HUES6 (cell line): ENCODE measurements around the gene MAML1.
A peak's percentile ranks its signal among the peaks of the same experiment; 100 is the strongest.

Source experiments
- H3K27ac ChIP-seq: 2 replicates; pipeline ENCODE4 v1.7.0; 2013; ENCODE audit warnings: low read depth, mild to moderate bottlenecking, low read length, inconsistent platforms
- H3K27me3 ChIP-seq: 2 replicates; pipeline ENCODE4 v1.6.1; 2013; ENCODE audit warnings: low read length; ENCODE audit not compliant: control insufficient read depth, insufficient read depth
- H3K36me3 ChIP-seq: 2 replicates; pipeline ENCODE4 v1.6.1; 2013; ENCODE audit warnings: low read length; ENCODE audit not compliant: control insufficient read depth, insufficient read depth
- H3K4me1 ChIP-seq: 2 replicates; pipeline ENCODE4 v1.6.1; 2013; ENCODE audit warnings: low read length; ENCODE audit not compliant: control insufficient read depth, insufficient read depth
- H3K4me3 ChIP-seq: 2 replicates; pipeline ENCODE4 v1.5.1; 2013; ENCODE audit warnings: low read depth, low read length
- H3K9ac ChIP-seq: one replicate; pipeline ENCODE4 v1.6.1; 2013; ENCODE audit warnings: mild to moderate bottlenecking, low read length
- H3K9me3 ChIP-seq: 2 replicates; pipeline ENCODE4 v1.6.1; 2013; ENCODE audit warnings: low read depth, low read length; ENCODE audit not compliant: control insufficient read depth, insufficient read depth

MAML1 gene

DNA sequence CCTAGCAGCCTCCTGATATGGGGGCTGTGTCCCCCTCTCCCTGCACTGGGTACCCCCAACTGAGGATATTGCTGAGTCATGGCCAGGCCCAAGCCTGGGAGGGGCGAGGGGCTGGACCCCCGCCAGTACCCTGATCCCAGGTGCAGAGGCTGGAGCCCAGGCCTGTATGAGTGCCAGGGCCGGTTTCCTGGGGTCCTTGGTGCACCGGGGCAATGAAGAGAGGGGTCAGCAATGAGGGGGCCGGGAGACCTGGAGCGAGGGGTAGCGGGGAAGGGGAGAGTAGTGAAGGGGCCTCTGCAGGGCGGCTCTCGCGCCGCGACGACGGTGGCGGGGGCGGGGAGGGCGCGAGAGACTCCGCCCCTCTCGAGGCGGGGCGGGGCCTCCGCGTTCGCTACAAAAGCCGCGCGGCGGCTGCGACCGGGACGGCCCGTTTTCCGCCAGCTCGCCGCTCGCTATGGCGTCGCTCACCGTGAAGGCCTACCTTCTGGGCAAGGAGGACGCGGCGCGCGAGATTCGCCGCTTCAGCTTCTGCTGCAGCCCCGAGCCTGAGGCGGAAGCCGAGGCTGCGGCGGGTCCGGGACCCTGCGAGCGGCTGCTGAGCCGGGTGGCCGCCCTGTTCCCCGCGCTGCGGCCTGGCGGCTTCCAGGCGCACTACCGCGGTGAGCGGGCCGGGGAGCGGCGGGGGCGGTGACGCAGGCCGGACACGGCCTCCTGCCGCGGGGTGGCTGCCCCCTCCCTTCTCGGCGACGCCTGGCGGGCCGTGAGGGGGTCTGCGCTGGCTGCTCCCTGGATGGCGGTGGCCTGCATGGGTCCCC is 88.1 kb downstream of the MAML1 start, which contains the start of gene SQSTM1:
Gene SQSTM1 (plus strand): TSS at position 423 of the 815 bp plus-strand sequence. CDS start 32 bp downstream, at position 455.
- H3K27ac ChIP-seq, result peak within 1 kb of the TSS; percentile 85
- H3K4me1 ChIP-seq, result peaks cover 34% of the 10 kb centered on the region
- peaks cover 38% of the 10 kb centered on the region for H3K36me3 ChIP-seq
- peak within 1 kb of the TSS; percentile 80 for H3K4me3 ChIP-seq
- no peaks in the 10 kb centered on the region for H3K27me3 ChIP-seq
- H3K9ac ChIP-seq, result peak within 1 kb of the TSS; percentile 97
- no peaks in the 10 kb centered on the region for H3K9me3 ChIP-seq

- Histone ChIP-seq H3K36me3 (peaks cover 46% of the 10 kb centered on the region), H3K4me3 (peak overlapping the region; percentile 80), H3K27me3 (no peaks in the 10 kb centered on the region), H3K9ac (peak overlapping the region; percentile 97), H3K9me3 (no peaks in the 10 kb centered on the region), H3K4me1 (peaks cover 34% of the 10 kb centered on the region), H3K27ac (peak overlapping the region; percentile 85; the same call in 1 of the 2 replicates)
Observed at GRCh38 chr5:179821298-179822058, 88.9 kb downstream of the MAML1 start.

DNA sequence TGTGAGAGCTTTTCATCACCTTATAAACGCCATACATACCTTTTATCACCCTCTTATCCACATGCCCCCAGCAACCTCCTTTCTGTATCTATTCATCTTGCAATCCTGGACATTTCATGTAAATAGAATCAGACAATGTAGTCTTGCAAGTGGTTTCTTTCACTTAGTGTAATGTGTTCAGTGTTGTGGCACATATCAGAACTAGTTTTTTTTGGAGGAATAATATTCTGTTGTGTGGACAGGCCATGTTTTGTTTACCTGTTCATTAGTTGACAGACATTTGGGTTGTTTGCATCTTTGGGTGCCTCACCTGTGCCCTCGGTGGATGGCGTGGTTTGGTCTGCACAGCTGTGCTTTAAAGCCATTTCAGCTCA is 89.4 kb downstream of the MAML1 start:
- Histone ChIP-seq H3K27ac (no peak overlapping the region), H3K4me3 (peak overlapping the region; percentile 80), H3K4me1 (peaks cover 34% of the 10 kb centered on the region), H3K9me3 (no peaks in the 10 kb centered on the region), H3K9ac (no peak overlapping the region), H3K27me3 (no peaks in the 10 kb centered on the region), H3K36me3 (peaks cover 51% of the 10 kb centered on the region)

- Histone ChIP-seq H3K4me3 (peak overlapping the region; percentile 80), H3K4me1 (peaks cover 36% of the 10 kb centered on the region), H3K9ac (peak overlapping the region; percentile 26), H3K27me3 (no peaks in the 10 kb centered on the region), H3K9me3 (no peaks in the 10 kb centered on the region), H3K36me3 (peaks cover 55% of the 10 kb centered on the region), H3K27ac (no peak overlapping the region)
Observed at GRCh38 chr5:179822444-179822990, 89.9 kb downstream of the MAML1 start.

DNA sequence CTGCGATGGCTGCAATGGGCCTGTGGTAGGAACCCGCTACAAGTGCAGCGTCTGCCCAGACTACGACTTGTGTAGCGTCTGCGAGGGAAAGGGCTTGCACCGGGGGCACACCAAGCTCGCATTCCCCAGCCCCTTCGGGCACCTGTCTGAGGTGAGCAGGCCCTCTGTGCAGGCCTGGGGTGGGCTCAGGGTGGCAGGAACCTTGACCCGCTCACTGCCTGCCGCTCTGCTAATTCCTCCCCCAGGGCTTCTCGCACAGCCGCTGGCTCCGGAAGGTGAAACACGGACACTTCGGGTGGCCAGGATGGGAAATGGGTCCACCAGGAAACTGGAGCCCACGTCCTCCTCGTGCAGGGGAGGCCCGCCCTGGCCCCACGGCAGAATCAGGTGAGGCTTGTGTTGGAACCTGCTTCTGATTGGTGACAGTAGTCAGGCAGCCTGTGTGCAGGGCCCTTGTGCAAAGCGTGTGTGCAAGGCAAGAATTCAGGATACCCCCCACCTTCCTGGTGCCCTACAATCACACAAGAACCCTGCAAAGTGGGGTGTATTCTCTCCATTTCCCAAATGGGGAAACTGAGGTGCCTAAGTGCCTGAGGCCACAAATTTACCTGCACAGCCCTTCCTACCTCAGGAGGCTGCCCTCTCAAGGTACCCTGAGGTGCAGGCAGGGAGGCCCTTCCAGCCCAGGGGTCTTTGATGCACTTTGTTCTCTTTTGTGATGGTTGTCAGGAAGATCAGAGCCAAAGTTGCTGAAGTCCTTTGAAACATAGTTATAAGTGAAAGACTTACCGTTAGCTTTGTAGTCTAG is 91.5 kb downstream of the MAML1 start:
- H3K9me3 ChIP-seq, result no peaks in the 10 kb centered on the region
- H3K9ac ChIP-seq, result no peak overlapping the region
- H3K4me3 ChIP-seq, result no peak overlapping the region
- peaks cover 38% of the 10 kb centered on the region for H3K4me1 ChIP-seq
- H3K27me3 ChIP-seq, result no peaks in the 10 kb centered on the region
- H3K27ac ChIP-seq, result no peak overlapping the region
- peaks cover 70% of the 10 kb centered on the region for H3K36me3 ChIP-seq

DNA sequence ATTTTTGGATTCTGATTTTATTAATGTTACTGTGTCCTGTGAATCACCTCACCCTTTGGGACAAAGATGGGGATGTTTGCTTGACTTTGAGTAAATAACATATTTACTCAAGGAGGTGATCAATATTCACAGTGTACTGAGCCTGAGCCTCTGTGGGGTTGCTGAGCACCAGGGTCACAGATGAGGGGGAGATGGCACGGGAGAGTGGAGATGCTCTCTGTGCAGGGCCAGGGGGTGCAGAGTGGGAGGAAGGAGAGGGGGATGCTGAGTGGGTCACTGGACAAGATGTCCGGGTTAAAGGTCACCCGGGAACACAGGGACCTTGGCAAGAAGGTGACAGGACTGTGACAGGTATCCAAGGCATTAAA is 92.1 kb downstream of the MAML1 start:
- peaks cover 38% of the 10 kb centered on the region for H3K4me1 ChIP-seq
- H3K27ac ChIP-seq, result no peak overlapping the region
- H3K9ac ChIP-seq, result no peak overlapping the region
- peaks cover 76% of the 10 kb centered on the region for H3K36me3 ChIP-seq
- H3K27me3 ChIP-seq, result no peaks in the 10 kb centered on the region
- H3K9me3 ChIP-seq, result no peaks in the 10 kb centered on the region
- H3K4me3 ChIP-seq, result no peak overlapping the region

DNA sequence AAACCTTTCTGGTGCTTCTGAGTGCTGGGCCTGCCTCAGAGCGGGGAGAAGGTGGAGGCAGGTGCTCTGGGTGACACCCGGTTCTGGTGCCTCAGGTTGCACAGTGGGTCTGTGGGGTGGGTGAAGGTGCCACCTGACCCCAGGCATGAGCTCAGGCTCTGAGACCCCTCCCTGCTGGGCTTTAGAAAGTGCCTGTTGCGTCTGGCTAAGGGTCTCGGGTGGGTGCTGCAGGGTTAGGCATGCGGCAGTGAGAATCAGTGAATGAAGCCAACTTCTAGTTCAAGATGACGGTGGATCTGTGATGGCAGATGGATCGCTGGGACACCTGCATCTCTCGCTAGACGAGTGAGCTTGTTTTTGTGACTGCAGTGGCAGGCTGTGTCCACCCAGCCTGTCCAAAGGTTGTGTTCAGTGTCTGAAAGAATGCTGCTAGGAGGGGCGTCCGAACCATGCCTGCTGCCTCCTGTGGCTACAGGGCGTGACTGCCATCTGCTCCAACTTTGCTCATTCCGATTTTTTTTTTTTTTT is 93.1 kb downstream of the MAML1 start:
- Histone ChIP-seq H3K9ac (no peak overlapping the region), H3K27me3 (no peaks in the 10 kb centered on the region), H3K4me3 (no peak overlapping the region), H3K27ac (no peak overlapping the region), H3K9me3 (no peaks in the 10 kb centered on the region), H3K36me3 (peaks cover 86% of the 10 kb centered on the region), H3K4me1 (peaks cover 32% of the 10 kb centered on the region)
